ENCODE measurements around the gene ERF.

Gene ERF

DNA sequence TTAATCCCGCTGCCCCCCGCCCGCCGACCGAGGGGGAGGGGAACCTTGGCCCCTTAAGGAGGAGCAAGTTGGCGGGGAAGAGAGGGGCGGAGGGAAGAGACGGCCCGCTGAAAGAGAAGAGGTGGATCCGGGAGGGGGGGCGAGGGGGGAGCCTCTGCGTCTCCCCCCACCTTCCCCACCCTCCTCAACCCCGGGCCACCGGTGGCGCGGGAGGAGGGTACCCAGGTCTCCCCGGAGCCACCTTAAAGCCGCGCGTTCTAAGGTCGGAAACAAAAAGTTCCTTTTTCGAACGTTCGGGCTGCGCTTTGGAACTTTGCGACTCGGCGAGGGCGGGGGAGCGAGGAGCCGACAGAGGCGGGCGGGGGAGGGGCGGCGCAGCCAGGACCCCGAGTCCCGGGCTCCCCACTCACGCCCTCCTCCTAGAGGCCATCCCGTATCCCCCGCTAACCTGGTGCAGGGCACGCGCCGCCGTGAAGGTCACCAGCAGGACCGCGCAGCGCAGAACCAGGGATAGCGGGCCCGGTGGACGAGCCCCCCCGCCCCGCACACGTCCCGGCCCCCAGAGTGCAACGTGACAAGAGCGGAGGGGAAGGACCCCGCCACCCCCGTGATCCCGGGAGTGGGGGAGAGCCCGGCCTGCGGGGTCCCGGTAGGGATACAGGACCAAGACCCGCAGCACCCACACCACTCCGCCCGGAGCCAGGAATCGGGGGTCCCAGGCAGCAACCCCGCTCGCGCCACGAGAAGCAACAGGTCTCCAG, 659 bp downstream of the ERF start:
- TF ChIP-seq, protein P1, sequence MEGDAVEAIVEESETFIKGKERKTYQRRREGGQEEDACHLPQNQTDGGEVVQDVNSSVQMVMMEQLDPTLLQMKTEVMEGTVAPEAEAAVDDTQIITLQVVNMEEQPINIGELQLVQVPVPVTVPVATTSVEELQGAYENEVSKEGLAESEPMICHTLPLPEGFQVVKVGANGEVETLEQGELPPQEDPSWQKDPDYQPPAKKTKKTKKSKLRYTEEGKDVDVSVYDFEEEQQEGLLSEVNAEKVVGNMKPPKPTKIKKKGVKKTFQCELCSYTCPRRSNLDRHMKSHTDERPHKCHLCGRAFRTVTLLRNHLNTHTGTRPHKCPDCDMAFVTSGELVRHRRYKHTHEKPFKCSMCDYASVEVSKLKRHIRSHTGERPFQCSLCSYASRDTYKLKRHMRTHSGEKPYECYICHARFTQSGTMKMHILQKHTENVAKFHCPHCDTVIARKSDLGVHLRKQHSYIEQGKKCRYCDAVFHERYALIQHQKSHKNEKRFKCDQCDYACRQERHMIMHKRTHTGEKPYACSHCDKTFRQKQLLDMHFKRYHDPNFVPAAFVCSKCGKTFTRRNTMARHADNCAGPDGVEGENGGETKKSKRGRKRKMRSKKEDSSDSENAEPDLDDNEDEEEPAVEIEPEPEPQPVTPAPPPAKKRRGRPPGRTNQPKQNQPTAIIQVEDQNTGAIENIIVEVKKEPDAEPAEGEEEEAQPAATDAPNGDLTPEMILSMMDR (conservative IDR thresholded peaks at IDR 0.05), result no peak
- H3K27ac ChIP-seq, result peak overlapping the region; percentile 91

DNA sequence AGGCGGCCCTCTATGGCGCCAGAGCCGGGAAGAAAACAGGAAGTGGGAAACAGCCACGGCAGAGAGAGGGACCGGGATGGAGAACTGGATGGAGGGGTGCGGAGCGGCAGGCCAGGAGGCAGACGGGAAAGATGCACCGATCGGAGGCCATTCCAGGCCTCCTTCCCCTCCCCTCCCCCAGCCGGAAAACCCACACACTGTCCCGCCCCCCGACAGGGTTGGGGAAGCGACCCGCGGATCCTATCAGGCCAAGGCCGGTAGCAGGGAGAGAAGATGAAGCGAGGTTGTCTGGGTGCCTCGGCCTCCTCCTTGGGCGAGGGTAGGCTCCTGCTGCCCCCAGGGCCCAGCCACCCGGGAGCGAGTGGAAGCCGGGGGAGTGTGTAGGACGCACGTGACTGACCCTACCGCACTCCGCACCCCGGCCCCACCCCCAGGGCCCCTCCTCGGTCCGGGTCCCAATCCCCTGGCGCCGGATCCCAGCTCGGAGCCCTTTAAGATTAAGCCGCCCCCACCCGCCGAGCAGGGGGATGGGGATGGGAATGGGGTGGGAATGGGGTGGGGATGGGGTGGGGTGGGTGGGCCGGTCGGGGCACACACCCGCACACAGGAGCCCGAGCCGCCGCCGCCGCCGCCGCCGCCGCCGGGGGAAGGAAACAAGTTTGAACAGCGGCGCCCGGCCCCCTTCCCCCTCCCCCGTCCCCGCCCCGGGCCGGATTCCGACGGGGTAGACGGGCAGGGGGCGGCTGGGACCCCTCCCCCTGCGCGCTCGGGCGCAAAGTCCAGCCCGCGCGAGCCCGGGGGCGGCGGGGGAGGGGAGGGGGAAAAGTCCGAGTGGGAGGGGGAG, 1.5 kb downstream of the ERF start:
- TF ChIP-seq, protein P1 (conservative IDR thresholded peaks at IDR 0.05), result no peak
- H3K27ac ChIP-seq, result peak overlapping the region; percentile 91

DNA sequence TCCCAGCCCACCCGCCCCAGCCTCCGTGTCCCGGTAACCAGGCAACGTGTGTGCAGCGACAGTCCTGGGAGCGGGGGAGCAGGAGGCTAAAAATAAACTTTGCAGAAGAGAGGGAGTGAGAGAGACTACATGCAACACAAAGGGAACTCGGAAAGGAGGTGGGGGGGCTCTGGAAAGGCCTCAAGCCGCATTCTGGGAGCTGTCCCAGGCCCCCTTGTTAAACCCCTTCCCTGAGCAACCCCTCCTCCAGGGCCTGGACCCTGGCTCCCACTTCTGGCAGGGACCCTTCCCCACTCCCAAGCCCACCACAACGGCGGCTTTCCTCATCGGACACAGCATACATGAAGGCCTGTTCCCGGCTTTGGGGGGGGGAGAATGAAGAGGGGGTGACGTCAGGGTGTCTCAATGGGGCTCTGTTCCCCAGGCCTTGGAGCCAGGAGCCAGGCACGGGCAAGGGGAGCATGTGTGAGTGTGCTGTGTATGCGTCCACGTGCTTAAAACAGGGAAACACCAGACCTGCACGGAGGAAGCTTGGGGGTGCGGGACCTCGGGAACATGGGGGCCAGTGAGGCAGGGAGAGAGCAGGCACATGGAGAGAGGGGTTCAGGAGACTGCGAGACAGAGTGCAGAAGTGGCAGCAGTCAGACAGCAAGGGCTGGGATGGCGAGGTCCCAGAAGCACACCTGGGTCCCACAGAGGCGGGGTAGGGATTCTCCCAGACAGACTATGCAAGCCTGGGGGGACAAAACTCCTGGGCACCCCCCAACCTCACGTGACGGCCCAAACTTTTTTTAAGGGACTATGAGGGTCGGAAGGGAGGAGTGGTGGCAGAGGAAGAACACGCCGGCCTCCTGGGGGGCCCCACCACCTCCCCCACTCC, 2.3 kb downstream of the ERF start:
- H3K27ac ChIP-seq, result peak overlapping the region; percentile 91
- TF ChIP-seq, protein P1 (conservative IDR thresholded peaks at IDR 0.05), result no peak

DNA sequence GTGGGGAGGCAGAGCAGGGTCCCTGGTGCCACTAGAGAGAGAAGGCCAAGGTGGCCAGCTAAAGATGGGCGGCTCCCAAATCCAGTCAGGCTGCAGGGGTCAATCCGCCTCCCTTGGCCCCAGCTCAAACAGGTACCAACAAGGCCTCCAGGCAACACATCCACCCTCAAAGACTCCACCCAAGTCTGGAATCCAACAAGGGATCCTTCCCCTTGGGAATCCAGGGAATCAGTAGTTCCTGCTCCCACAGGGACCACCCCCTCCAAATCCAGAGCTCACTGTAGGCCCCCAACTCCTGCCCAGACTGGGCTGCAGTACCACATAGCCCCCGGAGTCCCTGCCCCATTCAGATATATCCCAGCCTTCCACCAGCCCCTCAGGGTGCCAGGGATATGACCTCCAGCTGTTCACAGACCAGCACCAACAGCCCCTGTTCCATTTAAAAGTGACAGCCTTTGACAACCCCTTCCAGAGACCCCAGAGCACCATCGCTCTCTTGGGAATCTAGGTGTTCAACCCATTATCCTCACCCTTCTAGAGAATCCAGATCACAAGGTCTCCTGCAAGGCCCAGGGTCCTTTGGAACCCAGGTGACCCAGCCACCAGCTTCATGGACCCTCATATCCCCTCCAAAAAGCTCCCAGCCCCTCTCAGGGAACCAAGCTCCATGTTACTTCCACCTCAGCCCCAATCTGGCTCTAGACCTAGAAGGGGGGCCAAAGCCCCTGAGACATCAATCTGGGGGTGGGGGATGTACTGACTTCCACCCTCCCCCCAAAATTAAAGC, 3.2 kb downstream of the ERF start:
- TF ChIP-seq, protein P1 (conservative IDR thresholded peaks at IDR 0.05), result no peak
- no peak overlapping the region for H3K27ac ChIP-seq

DNA sequence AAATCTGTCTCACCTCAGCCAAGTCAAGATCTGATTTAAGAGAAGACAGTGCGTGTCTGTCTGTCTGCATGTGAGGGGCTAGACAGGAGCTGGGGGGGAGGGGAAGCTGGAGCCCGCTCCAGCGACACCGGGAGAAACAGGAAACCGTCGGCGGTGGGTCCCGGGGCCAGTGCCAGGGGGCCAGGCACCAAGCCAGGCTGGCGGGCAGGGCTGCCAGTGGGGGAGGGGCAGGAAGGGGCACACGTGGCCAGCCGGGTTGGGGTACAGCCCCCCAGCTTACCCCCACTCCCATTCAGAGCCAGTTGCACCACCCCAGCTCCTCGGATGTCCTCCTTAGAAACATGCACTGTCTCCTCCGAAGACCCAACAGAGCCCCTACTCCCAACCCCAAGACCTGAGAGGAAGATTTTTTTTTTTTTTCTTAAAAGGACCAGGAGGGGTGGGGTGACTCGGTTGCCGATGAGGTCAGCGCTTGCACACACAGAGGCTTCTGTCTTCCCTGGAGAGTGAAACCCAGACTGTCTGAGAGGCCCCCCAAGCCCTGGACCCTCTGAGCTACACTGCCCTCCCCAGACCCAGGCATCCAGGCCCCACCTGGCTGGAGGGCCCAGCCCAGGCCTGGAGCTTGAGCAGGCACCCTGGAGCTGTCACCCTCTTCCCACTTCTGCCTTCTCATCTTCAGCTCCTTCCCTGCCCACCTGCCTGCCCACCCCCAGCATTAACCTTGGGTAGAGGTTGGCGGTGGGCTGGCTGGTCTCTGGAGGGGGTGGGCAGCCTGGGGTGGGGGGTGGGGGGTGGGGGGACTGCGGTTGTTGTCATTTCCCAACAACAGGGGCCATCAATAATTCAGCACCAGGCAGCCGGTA, 4.0 kb downstream of the ERF start:
- TF ChIP-seq, protein P1 (conservative IDR thresholded peaks at IDR 0.05), result no peak
- no peak overlapping the region for H3K27ac ChIP-seq

DNA sequence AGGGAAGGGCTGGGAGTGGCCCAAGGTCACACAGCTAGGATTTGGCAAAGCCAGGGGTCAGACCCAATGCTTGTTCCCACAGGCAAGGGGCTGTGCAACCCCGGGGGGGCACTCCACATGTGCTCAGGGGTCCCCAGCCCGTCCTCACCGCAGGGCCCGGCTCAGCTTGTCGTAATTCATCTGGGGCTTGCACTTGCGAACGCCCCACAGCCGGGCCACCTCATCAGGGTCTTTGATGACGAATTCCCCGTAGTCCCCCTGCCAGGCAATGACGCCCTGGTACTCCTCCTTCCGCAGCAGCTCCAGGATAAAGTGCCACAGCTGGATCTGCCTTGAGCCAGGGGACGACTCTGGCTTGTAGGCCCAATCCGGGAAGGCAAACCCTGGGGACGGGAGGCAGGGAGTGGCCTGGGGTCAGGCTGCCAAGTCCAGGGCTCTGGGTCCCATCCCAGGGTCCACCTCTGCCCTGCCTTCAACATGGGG, 4.7 kb downstream of the ERF start:
- no peak overlapping the region for H3K27ac ChIP-seq
- TF ChIP-seq, protein P1 (conservative IDR thresholded peaks at IDR 0.05), result no peak
